Body of pancreas (tissue), 4 donors: ENCODE results near the gene MYH14.

Source experiments
- POLR2A ChIP-seq, 3 donors: fragments of 450-650 bp; IDR thresholded peaks; one replicate each; pipeline ENCODE4 v1.6.1; 2016; ENCODE audit warnings: antibody characterized with exemption in 3 of 3, mild to moderate bottlenecking in 2 of 3
- TF ChIP-seq, protein P1 (sequence below), 7 experiments: fragments of 450-650 bp in 4 of 7; fragments of 200-600 bp in 3 of 7; sonication (generic) in 3 of 7; IDR thresholded peaks; one replicate each; pipeline ENCODE4 v1.5.1; 2016 to 2019; ENCODE audit warnings: antibody characterized with exemption in 7 of 7

- TF ChIP-seq, protein P1, sequence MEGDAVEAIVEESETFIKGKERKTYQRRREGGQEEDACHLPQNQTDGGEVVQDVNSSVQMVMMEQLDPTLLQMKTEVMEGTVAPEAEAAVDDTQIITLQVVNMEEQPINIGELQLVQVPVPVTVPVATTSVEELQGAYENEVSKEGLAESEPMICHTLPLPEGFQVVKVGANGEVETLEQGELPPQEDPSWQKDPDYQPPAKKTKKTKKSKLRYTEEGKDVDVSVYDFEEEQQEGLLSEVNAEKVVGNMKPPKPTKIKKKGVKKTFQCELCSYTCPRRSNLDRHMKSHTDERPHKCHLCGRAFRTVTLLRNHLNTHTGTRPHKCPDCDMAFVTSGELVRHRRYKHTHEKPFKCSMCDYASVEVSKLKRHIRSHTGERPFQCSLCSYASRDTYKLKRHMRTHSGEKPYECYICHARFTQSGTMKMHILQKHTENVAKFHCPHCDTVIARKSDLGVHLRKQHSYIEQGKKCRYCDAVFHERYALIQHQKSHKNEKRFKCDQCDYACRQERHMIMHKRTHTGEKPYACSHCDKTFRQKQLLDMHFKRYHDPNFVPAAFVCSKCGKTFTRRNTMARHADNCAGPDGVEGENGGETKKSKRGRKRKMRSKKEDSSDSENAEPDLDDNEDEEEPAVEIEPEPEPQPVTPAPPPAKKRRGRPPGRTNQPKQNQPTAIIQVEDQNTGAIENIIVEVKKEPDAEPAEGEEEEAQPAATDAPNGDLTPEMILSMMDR (IDR thresholded peaks at IDR 0.05), result no peak
- no peak for TF ChIP-seq POLR2A (IDR thresholded peaks at IDR 0.05)
These were observed 8.2 kb upstream of the MYH14 start for GRCh38 chr19:50195224-50195623.
